PC-9 (cell line): Measurements from ENCODE around the gene PCDH9.

Source experiments
- CTCF ChIP-seq: fragments of 200-600 bp; sonication (generic); conservative IDR thresholded peaks from 2 replicates; pipeline ENCODE4 v1.6.1; 2017; ENCODE audit warnings: mixed run types, antibody characterized with exemption, mild to moderate bottlenecking, moderate library complexity
- EZH2 ChIP-seq: fragments of 200-600 bp; sonication (generic); IDR thresholded peaks from 2 replicates; pipeline ENCODE4 v1.8.0; 2017; ENCODE audit warnings: antibody characterized with exemption, low read depth

GRCh38 chr13:66506051-66506777, 723.9 kb downstream of the PCDH9 start:
- TF ChIP-seq CTCF (no peak), EZH2 (no peak)
